HepG2 (cell line): ENCODE results near the gene FABP1. TPM values are rescaled to one million over a fixed set of nuclear protein-coding genes. Genes with fewer than 3 reads are reported as not detected.

Experiments used
- BORCS8-MEF2B ChIP-seq: sonication (generic); formaldehyde crosslinking; IDR thresholded peaks from 2 replicates; pipeline ENCODE4 v1.8.0; 2022; ENCODE audit warnings: mild to moderate bottlenecking, missing genetic modification reagents
- ELF4 ChIP-seq: sonication (generic); formaldehyde crosslinking; IDR thresholded peaks from 2 replicates; pipeline ENCODE4 v1.5.0; 2020; ENCODE audit warnings: missing genetic modification reagents, mild to moderate bottlenecking, moderate library complexity, borderline replicate concordance
- ETV6 ChIP-seq: sonication (generic); formaldehyde crosslinking; conservative IDR thresholded peaks from 2 replicates; pipeline ENCODE4 v1.4.0; 2020; ENCODE audit warnings: missing genetic modification reagents
- GATA4 ChIP-seq: sonication (generic); IDR thresholded peaks from 2 replicates; pipeline ENCODE4 v1.6.1; 2016; ENCODE audit warnings: antibody characterized with exemption, low read depth, borderline replicate concordance
- ISX ChIP-seq: sonication (generic); formaldehyde crosslinking; conservative IDR thresholded peaks from 2 replicates; pipeline ENCODE4 v1.5.0; 2020; ENCODE audit warnings: missing genetic modification reagents
- KMT2A ChIP-seq: sonication (generic); formaldehyde crosslinking; IDR thresholded peaks from 2 replicates; pipeline ENCODE4 v1.4.0; 2020; ENCODE audit warnings: missing genetic modification reagents
- MNT ChIP-seq: fragments of 450-650 bp; IDR thresholded peaks from 2 replicates; pipeline ENCODE4 v1.6.1; 2016
- MTF2 ChIP-seq: sonication (generic); formaldehyde crosslinking; IDR thresholded peaks from 2 replicates; pipeline ENCODE4 v1.5.0; 2020; ENCODE audit warnings: missing genetic modification reagents, borderline replicate concordance
- NR0B2 ChIP-seq: sonication (generic); formaldehyde crosslinking; IDR thresholded peaks from 2 replicates; pipeline ENCODE4 v1.4.0; 2020; ENCODE audit warnings: mild to moderate bottlenecking, missing genetic modification reagents
- RCOR2 ChIP-seq: IDR thresholded peaks from 2 replicates; pipeline ENCODE4 v1.6.1; 2016; ENCODE audit warnings: missing biosample characterization, missing genetic modification reagents
- RFXANK ChIP-seq: IDR thresholded peaks from 2 replicates; pipeline ENCODE4 v1.6.1; 2016
- SNAPC4 ChIP-seq: sonication (generic); formaldehyde crosslinking; IDR thresholded peaks from 2 replicates; pipeline ENCODE4 v1.4.0; 2020; ENCODE audit warnings: mild to moderate bottlenecking, missing genetic modification reagents
- STAG1 ChIP-seq: sonication (generic); formaldehyde crosslinking; IDR thresholded peaks from 2 replicates; pipeline ENCODE4 v1.4.0; 2020; ENCODE audit warnings: missing genetic modification reagents
- ZBTB44 ChIP-seq: sonication (generic); formaldehyde crosslinking; IDR thresholded peaks from 2 replicates; pipeline ENCODE4 v1.4.0; 2020; ENCODE audit warnings: missing genetic modification reagents
- ZFP36L2 ChIP-seq: sonication (generic); formaldehyde crosslinking; IDR thresholded peaks from 2 replicates; pipeline ENCODE4 v1.4.0; 2020; ENCODE audit warnings: missing genetic modification reagents
- ZIK1 ChIP-seq: sonication (generic); formaldehyde crosslinking; IDR thresholded peaks from 2 replicates; pipeline ENCODE4 v1.5.0; 2020; ENCODE audit warnings: mild to moderate bottlenecking, low read depth, missing genetic modification reagents, borderline replicate concordance
- ZNF225 ChIP-seq: sonication (generic); formaldehyde crosslinking; IDR thresholded peaks from 2 replicates; pipeline ENCODE4 v1.4.0; 2020; ENCODE audit warnings: mild to moderate bottlenecking, missing genetic modification reagents
- ZNF253 ChIP-seq: sonication (generic); formaldehyde crosslinking; IDR thresholded peaks from 2 replicates; pipeline ENCODE4 v1.8.0; 2022; ENCODE audit warnings: mild to moderate bottlenecking, missing genetic modification reagents, borderline replicate concordance
- ZNF501 ChIP-seq: sonication (generic); formaldehyde crosslinking; IDR thresholded peaks from 2 replicates; pipeline ENCODE4 v1.5.1; 2020; ENCODE audit warnings: mild to moderate bottlenecking, moderate library complexity, missing genetic modification reagents
- ZNF569 ChIP-seq: sonication (generic); formaldehyde crosslinking; IDR thresholded peaks from 2 replicates; pipeline ENCODE4 v1.5.0; 2020; ENCODE audit warnings: mild to moderate bottlenecking, missing genetic modification reagents, moderate library complexity, borderline replicate concordance
- ZNF597 ChIP-seq: sonication (generic); formaldehyde crosslinking; IDR thresholded peaks from 2 replicates; pipeline ENCODE4 v1.5.0; 2020; ENCODE audit warnings: missing genetic modification reagents
- ZNF780A ChIP-seq: sonication (generic); formaldehyde crosslinking; IDR thresholded peaks from 2 replicates; pipeline ENCODE4 v1.8.0; 2022; ENCODE audit warnings: mild to moderate bottlenecking, missing genetic modification reagents, moderate library complexity
- polyA plus RNA-seq, 8 experiments: library from polyadenylated mRNA; depleted of rRNA in 3 of 8; stranded (reverse) in 7 of 8; unstranded in 1 of 8; fragments of >200 nt; fragmentation: Illumina TruSeq in 4 of 8; extraction: Trizol in 4 of 8; gene quantifications; 2 replicates each; pipeline versions ENCODE4 v1.2.1 to v1.2.3, GENCODE V29; 2011 to 2016; ENCODE audit warnings: low read depth in 4 of 8, missing spikeins in 1 of 8, mixed read lengths in 1 of 8; ENCODE audit not compliant: insufficient read depth in 1 of 8
- total RNA-seq, 5 experiments: library from RNA; depleted of rRNA; stranded (reverse); fragments of >200 nt; fragmentation: Illumina TruSeq; extraction: Trizol; gene quantifications; 2 replicates each; pipeline ENCODE4 v1.2.3, GENCODE V29; 2016; ENCODE audit warnings: low read depth in 1 of 5

Gene FABP1
- total and polyA plus RNA-seq, 2 of the 13 experiments (the other 11 are each of a cell fraction or from before 2014, with no cell fraction given), result 644 to 1,608 TPM

- TF ChIP-seq SNAPC4 (CRISPR knock-in tag) (no peak), ZBTB44 (CRISPR knock-in tag) (no peak), ZNF253 (CRISPR knock-in tag) (no peak), ZFP36L2 (CRISPR knock-in tag) (0 out of 2 replicates have a peak, but pooled peaks have one; percentile 25), ZNF501 (CRISPR knock-in tag) (no peak), GATA4 (no peak), ETV6 (CRISPR knock-in tag) (no peak), RCOR2 (CRISPR knock-in tag) (peak; percentile 69), ELF4 (CRISPR knock-in tag) (no peak), RFXANK (CRISPR knock-in tag) (0 out of 2 replicates have a peak, but pooled peaks have one; percentile 19), ZNF225 (no peak), ZNF597 (CRISPR knock-in tag) (no peak), ZNF569 (no peak), ISX (CRISPR knock-in tag) (no peak), KMT2A (CRISPR knock-in tag) (no peak), BORCS8-MEF2B (CRISPR knock-in tag) (0 out of 2 replicates have a peak, but pooled peaks have one; percentile 45), MTF2 (no peak), ZNF780A (CRISPR knock-in tag) (no peak), ZIK1 (CRISPR knock-in tag) (no peak), NR0B2 (CRISPR knock-in tag) (no peak), STAG1 (no peak), MNT (peak; percentile 29; the same call in 1 of the 2 replicates)
Observed at GRCh38 chr2:88136817-88137216, 9.0 kb upstream of the FABP1 start (continued).
